ENCODE results near the gene WDR37.

WDR37 gene

DNA sequence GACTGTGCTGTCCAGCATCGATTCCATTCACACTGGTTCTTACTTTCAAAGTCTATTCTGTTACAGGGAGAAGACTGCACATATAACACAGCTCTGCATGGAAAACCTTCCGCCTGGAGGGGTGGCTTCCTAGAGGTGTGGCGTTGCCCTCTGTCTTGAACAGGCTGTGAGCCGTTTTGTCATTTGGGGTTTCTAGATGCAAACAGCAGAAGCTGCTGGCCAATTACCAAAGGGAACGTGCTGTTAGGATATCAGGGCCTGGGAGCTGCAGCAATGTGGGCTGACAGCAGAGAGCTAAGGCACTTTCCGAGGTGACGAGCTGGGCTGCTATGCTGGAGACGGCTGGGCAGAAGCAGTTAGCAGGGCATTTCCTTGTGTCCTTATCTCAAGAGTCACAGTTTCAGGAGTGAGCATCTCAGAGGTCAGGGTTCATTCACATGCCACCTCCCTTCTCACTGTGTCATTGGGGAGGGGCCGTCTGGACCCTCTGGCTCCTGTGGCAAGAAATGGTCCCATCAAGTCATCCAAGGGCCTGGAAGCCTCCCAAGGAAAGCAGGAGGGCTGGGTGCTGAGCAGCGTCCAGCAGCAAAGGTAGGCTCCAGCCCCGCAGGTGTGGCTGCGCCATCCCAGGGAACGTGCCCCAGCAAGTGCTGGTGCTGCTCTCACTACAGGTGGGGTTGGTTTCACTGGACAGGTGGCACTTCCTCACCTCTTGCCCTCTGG lies 106.5 kb downstream of the WDR37 start:
- Histone ChIP-seq H3K27ac (ENCODE audit: low read depth, low read length) (no peak overlapping the region), H3K4me3 (ENCODE audit: low read length) (no peak overlapping the region), H3K36me3 (ENCODE audit: insufficient read depth, low read length) (no peaks in the 10 kb centered on the region), H3K9ac (ENCODE audit: low read depth, low read length) (no peak overlapping the region), H3K4me1 (ENCODE audit: insufficient read depth, low read length) (no peaks in the 10 kb centered on the region), H3K9me3 (ENCODE audit: insufficient read depth, low read depth, low read length) (no peaks in the 10 kb centered on the region), H3K27me3 (ENCODE audit: insufficient read depth, low read length) (no peaks in the 10 kb centered on the region)
- WGBS = 91% methylated on average over 13 of the region's 13 CpGs

DNA sequence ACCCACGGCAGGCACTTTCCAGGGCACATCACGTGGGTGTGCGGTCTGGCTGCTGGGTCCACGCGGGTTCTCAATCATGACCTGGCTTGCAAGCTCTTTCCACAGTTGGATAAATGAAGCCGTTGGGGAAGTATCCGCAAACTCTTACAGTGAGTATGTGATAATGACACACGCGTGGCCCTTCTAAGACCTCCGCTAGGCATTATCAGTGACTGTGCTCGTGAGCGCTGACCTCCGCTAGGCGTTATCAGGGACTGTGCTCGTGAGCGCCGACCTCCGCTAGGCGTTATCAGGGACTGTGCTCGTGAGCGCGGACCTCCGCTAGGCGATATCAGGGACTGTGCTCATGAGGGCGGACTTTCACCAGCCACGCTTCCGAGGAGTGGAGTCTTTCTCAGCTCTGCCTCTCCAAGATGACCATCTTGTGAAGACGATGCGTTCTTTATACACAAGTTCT lies 107.0 kb downstream of the WDR37 start:
- no peaks in the 10 kb centered on the region for H3K36me3 ChIP-seq (ENCODE audit: insufficient read depth, low read length)
- 93% methylated on average over 29 of the region's 29 CpGs for WGBS

DNA sequence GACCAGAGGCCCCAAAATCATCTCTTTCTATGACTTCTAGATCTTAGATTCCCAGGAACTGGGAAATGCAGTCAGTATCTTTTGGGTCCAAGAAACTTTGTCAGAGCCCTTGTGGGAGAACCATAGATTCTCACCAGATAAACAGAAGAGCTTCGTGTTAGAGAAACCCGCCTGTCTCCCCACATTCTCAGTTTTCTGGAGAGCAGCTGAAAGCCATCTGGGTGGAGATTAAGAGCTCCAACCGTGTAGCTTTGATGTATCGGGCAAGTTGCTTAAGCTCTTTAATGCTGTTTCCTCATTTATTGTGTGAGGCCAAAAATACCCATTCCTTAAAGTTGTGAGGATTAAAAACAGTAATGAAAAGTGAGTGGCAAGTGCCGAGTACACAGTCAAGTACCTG lies 107.6 kb downstream of the WDR37 start:
- WGBS = 81% methylated on average over 5 of the region's 5 CpGs
- Histone ChIP-seq H3K27me3 (ENCODE audit: insufficient read depth, low read length) (no peaks in the 10 kb centered on the region), H3K4me1 (ENCODE audit: insufficient read depth, low read length) (no peaks in the 10 kb centered on the region), H3K27ac (ENCODE audit: low read depth, low read length) (no peak overlapping the region), H3K36me3 (ENCODE audit: insufficient read depth, low read length) (no peaks in the 10 kb centered on the region), H3K4me3 (ENCODE audit: low read length) (no peak overlapping the region), H3K9me3 (ENCODE audit: insufficient read depth, low read depth, low read length) (no peaks in the 10 kb centered on the region), H3K9ac (ENCODE audit: low read depth, low read length) (no peak overlapping the region)

More for the DNA sequence above, 107.0 kb downstream of the WDR37 start:
- Histone ChIP-seq H3K4me1 (ENCODE audit: insufficient read depth, low read length) (no peaks in the 10 kb centered on the region), H3K27ac (ENCODE audit: low read depth, low read length) (no peak overlapping the region), H3K4me3 (ENCODE audit: low read length) (no peak overlapping the region), H3K9ac (ENCODE audit: low read depth, low read length) (no peak overlapping the region), H3K27me3 (ENCODE audit: insufficient read depth, low read length) (no peaks in the 10 kb centered on the region), H3K9me3 (ENCODE audit: insufficient read depth, low read depth, low read length) (no peaks in the 10 kb centered on the region)

DNA sequence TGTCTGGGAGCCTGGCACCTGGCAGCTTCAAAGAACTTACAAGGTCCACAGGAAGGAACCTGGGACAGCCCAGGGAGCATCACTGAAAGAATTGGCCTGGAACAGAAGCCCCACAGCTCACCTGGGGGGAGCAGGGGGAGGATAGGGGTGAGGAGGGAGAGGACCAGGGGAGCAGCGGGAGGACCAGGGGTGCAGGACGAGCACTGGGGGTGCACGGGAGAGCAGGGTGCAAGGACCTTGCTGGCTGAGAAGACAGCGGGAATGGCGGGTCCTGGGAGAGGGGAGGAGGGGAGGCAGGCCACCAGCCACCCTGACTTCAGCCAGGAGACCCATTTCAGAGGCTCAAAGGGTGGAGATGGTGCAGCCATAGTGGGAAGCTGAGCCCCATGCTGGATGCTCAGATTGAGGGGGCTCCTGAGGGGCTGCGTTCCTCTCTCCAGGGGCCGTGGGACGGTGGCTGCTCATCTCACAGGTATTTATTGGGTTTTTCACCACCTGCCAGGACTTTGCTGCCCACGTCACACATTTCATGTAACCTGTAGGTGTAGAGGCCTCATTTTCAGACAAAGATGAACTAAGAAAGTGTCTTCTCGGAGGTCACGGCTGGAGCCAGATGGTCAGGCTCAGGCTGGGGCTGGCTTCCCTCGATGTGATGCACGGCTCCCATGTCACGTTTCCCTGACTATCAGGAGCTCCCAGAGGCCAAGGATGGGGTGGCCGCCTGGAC lies 110.1 kb downstream of the WDR37 start:
- H3K27ac ChIP-seq (ENCODE audit: low read depth, low read length) = no peak overlapping the region
- no peaks in the 10 kb centered on the region for H3K9me3 ChIP-seq (ENCODE audit: insufficient read depth, low read depth, low read length)
- no peaks in the 10 kb centered on the region for H3K27me3 ChIP-seq (ENCODE audit: insufficient read depth, low read length)
- H3K36me3 ChIP-seq (ENCODE audit: insufficient read depth, low read length) = no peaks in the 10 kb centered on the region
- 94% methylated on average over 15 of the region's 15 CpGs for WGBS
- H3K4me3 ChIP-seq (ENCODE audit: low read length) = no peak overlapping the region
- H3K4me1 ChIP-seq (ENCODE audit: insufficient read depth, low read length) = no peaks in the 10 kb centered on the region
- no peak overlapping the region for H3K9ac ChIP-seq (ENCODE audit: low read depth, low read length)

DNA sequence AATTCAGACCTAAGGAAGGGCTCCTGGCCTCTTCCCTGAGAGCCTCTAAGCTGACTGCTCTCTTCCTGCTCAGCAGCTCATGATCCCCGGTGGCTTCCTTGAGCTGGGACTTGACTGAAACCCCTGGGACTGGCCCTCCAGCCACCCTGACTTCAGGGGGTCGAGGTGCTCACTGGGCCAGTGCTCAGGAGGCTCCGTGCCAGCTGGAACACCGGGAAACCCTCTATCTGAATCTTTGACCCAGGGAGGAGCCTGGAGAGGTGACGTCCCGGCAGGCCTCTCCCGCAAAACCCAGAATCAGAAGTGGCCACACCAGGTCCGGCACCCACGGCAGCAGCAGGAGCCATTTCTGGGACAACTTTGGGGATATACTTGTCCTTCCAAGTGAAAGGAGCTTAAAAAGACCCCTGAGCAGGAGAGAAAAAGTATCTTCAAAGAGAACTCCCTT lies 110.7 kb downstream of the WDR37 start:
- no peaks in the 10 kb centered on the region for H3K9me3 ChIP-seq (ENCODE audit: insufficient read depth, low read depth, low read length)
- H3K4me1 ChIP-seq (ENCODE audit: insufficient read depth, low read length) = no peaks in the 10 kb centered on the region
- no peak overlapping the region for H3K4me3 ChIP-seq (ENCODE audit: low read length)
- no peak overlapping the region for H3K9ac ChIP-seq (ENCODE audit: low read depth, low read length)
- no peaks in the 10 kb centered on the region for H3K36me3 ChIP-seq (ENCODE audit: insufficient read depth, low read length)
- H3K27ac ChIP-seq (ENCODE audit: low read depth, low read length) = no peak overlapping the region
- H3K27me3 ChIP-seq (ENCODE audit: insufficient read depth, low read length) = no peaks in the 10 kb centered on the region
- 94% methylated on average over 9 of the region's 9 CpGs for WGBS

DNA sequence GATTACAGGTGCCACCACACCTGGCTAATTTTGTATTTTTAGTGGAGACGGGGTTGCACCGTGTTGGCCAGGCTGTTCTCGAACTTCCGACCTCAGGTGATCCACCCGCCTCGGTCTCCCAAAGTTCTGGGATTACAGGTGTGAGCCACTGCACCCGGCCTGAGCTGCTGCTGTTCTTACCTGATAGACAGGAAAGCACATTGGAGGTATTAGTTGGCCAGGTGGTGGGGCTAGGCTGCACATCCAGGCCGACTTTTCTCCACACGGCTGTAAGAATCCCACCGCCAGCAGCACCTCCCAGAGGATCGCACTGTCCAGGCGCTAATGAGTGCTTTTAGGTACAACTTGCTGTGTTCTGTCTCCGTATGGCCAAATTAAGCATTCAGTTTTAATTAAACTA lies 112.6 kb downstream of the WDR37 start:
- no peak overlapping the region for H3K4me3 ChIP-seq (ENCODE audit: low read length)
- H3K9ac ChIP-seq (ENCODE audit: low read depth, low read length) = no peak overlapping the region
- no peaks in the 10 kb centered on the region for H3K36me3 ChIP-seq (ENCODE audit: insufficient read depth, low read length)
- no peaks in the 10 kb centered on the region for H3K4me1 ChIP-seq (ENCODE audit: insufficient read depth, low read length)
- H3K27me3 ChIP-seq (ENCODE audit: insufficient read depth, low read length) = no peaks in the 10 kb centered on the region
- no peaks in the 10 kb centered on the region for H3K9me3 ChIP-seq (ENCODE audit: insufficient read depth, low read depth, low read length)
- no peak overlapping the region for H3K27ac ChIP-seq (ENCODE audit: low read depth, low read length)
- WGBS = 93% methylated on average over 13 of the region's 13 CpGs

DNA sequence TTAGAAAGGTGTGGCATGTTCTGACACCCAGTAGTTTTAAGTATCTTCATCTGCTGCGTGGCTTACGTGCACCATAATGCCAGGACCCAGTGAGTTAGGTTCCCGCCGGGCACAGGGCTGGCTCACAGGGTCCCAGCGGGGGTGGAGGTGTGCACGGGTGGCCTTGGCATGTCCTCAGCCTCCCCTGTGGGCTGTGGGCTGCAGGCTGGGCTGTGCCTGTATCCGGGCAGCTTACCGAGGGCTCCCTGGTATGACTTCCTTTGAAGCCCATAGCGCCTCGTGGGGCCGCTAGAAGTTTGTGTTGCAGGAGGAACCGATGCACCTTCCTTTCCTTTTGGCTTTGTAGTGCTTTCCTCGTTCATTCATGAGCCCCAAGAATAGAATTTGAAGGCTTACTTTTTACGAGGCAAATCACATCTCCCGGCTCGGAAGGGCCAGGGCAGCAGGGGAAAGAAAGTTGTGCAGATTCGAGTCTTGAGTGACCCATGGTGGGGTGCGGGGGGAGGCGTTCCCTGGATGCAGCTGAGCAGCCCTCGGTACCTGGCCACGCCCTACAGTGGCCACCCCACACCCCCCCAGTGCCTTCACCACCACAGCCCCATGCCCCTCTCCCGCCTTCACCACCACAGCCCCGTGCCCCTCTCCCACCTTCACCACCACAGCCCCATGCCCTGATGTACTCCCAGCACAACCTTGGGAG lies 113.2 kb downstream of the WDR37 start:
- H3K27ac ChIP-seq (ENCODE audit: low read depth, low read length) = no peak overlapping the region
- H3K4me3 ChIP-seq (ENCODE audit: low read length) = no peak overlapping the region
- no peaks in the 10 kb centered on the region for H3K9me3 ChIP-seq (ENCODE audit: insufficient read depth, low read depth, low read length)
- 85% methylated on average over 23 of the region's 23 CpGs for WGBS
- no peaks in the 10 kb centered on the region for H3K27me3 ChIP-seq (ENCODE audit: insufficient read depth, low read length)
- no peak overlapping the region for H3K9ac ChIP-seq (ENCODE audit: low read depth, low read length)
- no peaks in the 10 kb centered on the region for H3K4me1 ChIP-seq (ENCODE audit: insufficient read depth, low read length)
- H3K36me3 ChIP-seq (ENCODE audit: insufficient read depth, low read length) = no peaks in the 10 kb centered on the region

DNA sequence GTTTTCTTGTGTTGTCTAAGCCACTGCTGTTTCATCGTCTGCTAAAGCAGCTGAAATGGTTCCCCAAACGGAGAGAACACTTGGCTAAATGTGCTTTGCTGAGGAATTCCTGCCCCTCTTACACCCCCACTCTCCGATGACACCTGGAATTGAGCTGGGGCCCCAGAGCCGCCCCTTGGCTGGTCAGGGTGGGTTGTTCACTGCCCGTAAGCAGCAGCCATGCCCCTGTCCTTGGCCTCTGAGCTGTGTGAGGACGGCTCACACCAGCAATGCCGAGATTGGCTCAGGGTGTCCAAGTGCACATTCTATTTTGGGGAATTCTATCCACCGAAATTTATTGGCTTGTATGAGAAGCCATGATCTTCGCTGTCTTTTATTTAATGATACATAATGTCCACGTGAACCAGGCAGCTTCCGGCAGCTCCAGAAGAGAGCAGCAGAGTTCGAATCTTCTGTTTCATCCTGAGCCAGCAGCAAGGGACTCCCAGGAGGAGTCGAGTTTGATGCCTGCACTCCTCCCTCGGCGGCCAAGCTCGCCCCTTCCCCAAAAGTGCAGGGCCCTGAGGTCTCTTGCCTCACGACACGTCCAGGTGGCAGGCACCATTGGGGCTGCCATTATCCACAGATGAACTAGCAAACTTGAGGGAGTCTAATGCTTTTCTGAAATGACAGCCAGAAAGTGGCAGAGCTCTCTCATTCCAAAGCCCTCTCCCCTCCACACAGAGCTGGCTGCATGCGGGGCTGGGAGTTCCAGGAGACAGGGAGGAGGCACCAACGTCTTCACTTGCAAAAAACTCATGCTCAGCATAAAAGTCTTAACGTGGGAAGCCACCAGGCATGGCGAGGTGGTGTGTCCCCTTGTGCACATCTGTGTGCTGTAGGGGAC lies 114.0 kb downstream of the WDR37 start:
- H3K27me3 ChIP-seq (ENCODE audit: insufficient read depth, low read length) = no peaks in the 10 kb centered on the region
- H3K36me3 ChIP-seq (ENCODE audit: insufficient read depth, low read length) = no peaks in the 10 kb centered on the region
- H3K27ac ChIP-seq (ENCODE audit: low read depth, low read length) = no peak overlapping the region
- no peaks in the 10 kb centered on the region for H3K4me1 ChIP-seq (ENCODE audit: insufficient read depth, low read length)
- H3K9me3 ChIP-seq (ENCODE audit: insufficient read depth, low read depth, low read length) = no peaks in the 10 kb centered on the region
- H3K4me3 ChIP-seq (ENCODE audit: low read length) = no peak overlapping the region
- no peak overlapping the region for H3K9ac ChIP-seq (ENCODE audit: low read depth, low read length)
- WGBS = 80% methylated on average over 22 of the region's 22 CpGs

DNA sequence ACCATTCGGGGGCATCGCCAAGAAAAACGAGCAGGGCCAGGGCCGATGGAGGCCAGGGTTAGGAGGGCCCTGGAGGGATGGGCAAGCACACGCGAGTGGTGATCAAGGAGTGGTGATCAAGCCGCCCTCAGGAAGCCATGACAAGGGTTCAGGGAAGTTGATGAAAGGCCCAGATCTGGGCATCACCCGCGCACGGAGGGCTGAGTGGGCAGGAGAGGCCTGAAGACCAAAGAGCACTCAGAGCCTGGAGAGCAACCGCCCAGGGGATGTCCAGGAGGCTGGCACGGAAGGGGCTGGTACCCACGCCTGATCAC lies 114.6 kb downstream of the WDR37 start:
- no peak overlapping the region for H3K9ac ChIP-seq (ENCODE audit: low read depth, low read length)
- H3K4me3 ChIP-seq (ENCODE audit: low read length) = no peak overlapping the region
- WGBS = 93% methylated on average over 13 of the region's 13 CpGs
- no peaks in the 10 kb centered on the region for H3K4me1 ChIP-seq (ENCODE audit: insufficient read depth, low read length)
- H3K36me3 ChIP-seq (ENCODE audit: insufficient read depth, low read length) = no peaks in the 10 kb centered on the region
- H3K27ac ChIP-seq (ENCODE audit: low read depth, low read length) = no peak overlapping the region
- no peaks in the 10 kb centered on the region for H3K27me3 ChIP-seq (ENCODE audit: insufficient read depth, low read length)
- no peaks in the 10 kb centered on the region for H3K9me3 ChIP-seq (ENCODE audit: insufficient read depth, low read depth, low read length)

DNA sequence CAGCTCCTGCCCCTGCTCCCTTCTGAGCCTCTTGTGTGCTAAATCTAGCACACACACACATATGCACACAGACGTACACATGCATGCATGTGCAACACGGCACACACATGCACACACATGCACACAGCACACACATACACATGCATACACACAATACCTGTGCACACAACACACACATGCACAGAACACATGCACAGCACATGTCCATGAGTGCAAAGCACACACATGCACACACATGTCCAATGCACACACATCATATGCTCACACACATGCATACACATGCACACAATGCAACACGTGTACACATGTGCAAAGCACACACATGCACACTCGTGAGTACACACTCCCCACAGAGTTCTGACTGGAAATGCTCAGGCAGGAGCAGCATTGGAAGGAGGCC lies 115.0 kb downstream of the WDR37 start:
- Histone ChIP-seq H3K27me3 (ENCODE audit: insufficient read depth, low read length) (no peaks in the 10 kb centered on the region), H3K36me3 (ENCODE audit: insufficient read depth, low read length) (no peaks in the 10 kb centered on the region)

More for the DNA sequence above, 115.0 kb downstream of the WDR37 start:
- H3K9ac ChIP-seq (ENCODE audit: low read depth, low read length) = no peak overlapping the region
- no peak overlapping the region for H3K27ac ChIP-seq (ENCODE audit: low read depth, low read length)
- no peaks in the 10 kb centered on the region for H3K9me3 ChIP-seq (ENCODE audit: insufficient read depth, low read depth, low read length)
- WGBS = 90% methylated on average over 4 of the region's 4 CpGs
- H3K4me3 ChIP-seq (ENCODE audit: low read length) = no peak overlapping the region
- no peaks in the 10 kb centered on the region for H3K4me1 ChIP-seq (ENCODE audit: insufficient read depth, low read length)

All from HUES64 (cell line).